ENCODE measurements around the gene SLU7.

Gene SLU7

DNA sequence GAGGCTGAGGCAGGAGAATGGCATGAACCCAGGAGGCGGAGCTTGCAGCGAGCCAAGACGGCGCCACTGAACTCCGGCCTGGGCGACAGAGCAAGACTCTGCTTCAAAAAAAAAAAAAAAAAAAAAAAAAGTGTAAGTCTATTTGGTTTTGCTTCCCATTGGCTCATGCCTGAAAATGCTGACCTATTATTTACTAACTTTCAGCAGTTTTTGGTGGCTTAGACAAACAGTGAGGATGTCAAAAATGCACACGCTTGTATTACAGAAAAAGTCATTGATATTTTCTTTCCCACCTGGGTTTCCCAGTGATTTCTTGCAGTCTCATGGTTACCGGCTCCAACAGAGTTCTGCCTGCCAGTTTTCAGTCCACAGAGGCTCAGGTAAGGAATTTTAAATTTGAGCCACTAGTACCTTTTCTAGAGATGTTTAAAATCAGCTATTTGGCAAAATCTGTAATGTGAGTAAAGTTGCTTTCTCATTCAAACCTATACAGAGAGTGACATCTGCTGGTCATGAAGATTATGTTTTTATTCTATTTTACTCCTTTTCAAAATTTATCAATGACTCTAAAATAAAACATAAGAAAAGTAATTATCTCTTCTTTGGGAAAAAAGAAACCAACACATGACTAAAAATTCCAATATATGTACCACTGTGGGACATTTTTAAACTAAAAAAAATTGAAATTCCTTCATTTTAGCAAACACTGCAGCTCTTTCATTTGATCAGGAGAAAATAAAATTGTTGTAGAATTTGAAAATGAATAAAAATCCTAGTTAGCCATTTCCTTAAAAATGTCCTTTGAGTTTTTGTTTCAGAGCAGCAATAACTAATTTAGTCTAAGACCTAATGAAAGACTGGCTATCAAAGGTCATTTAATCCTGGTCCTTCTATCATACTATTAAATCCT, 27.8 kb downstream of the SLU7 start:
- Histone ChIP-seq H3K9ac (no peak overlapping the region), H2AFZ (ENCODE audit: low read depth) (no peak overlapping the region), H3K36me3 (ENCODE audit: insufficient read depth) (no peaks in the 10 kb centered on the region), H3K27ac (no peak overlapping the region), H3K4me3 (IDR thresholded peaks at IDR 0.05; ENCODE audit: insufficient read depth, low read depth, low read length) (no peak overlapping the region), H4K20me1 (ENCODE audit: insufficient read depth) (no peaks in the 10 kb centered on the region), H3K79me2 (ENCODE audit: insufficient read depth, low read depth) (no peaks in the 10 kb centered on the region), H3K4me2 (no peak overlapping the region), H3K27me3 (ENCODE audit: insufficient read depth, low read depth) (no peaks in the 10 kb centered on the region), H3K4me1 (ENCODE audit: low read depth, poor library complexity, severe bottlenecking) (peaks cover 6% of the 10 kb centered on the region)
- TF ChIP-seq, protein P1, sequence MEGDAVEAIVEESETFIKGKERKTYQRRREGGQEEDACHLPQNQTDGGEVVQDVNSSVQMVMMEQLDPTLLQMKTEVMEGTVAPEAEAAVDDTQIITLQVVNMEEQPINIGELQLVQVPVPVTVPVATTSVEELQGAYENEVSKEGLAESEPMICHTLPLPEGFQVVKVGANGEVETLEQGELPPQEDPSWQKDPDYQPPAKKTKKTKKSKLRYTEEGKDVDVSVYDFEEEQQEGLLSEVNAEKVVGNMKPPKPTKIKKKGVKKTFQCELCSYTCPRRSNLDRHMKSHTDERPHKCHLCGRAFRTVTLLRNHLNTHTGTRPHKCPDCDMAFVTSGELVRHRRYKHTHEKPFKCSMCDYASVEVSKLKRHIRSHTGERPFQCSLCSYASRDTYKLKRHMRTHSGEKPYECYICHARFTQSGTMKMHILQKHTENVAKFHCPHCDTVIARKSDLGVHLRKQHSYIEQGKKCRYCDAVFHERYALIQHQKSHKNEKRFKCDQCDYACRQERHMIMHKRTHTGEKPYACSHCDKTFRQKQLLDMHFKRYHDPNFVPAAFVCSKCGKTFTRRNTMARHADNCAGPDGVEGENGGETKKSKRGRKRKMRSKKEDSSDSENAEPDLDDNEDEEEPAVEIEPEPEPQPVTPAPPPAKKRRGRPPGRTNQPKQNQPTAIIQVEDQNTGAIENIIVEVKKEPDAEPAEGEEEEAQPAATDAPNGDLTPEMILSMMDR (conservative IDR thresholded peaks at IDR 0.05; ENCODE audit: low read depth, low read length) = peak; percentile 58; the same call in 1 of the 2 replicates

- H3K4me3 ChIP-seq (IDR thresholded peaks at IDR 0.05; ENCODE audit: insufficient read depth, low read depth, low read length) = no peak overlapping the region
- peaks cover 6% of the 10 kb centered on the region for H3K4me1 ChIP-seq (ENCODE audit: low read depth, poor library complexity, severe bottlenecking)
- no peaks in the 10 kb centered on the region for H3K36me3 ChIP-seq (ENCODE audit: insufficient read depth)
- no peak overlapping the region for H3K4me2 ChIP-seq
- no peak overlapping the region for H3K27ac ChIP-seq
- H3K9ac ChIP-seq = no peak overlapping the region
- no peaks in the 10 kb centered on the region for H4K20me1 ChIP-seq (ENCODE audit: insufficient read depth)
- H2AFZ ChIP-seq (ENCODE audit: low read depth) = no peak overlapping the region
- TF ChIP-seq, protein P1 (conservative IDR thresholded peaks at IDR 0.05; ENCODE audit: low read depth, low read length) = no peak
- no peaks in the 10 kb centered on the region for H3K79me2 ChIP-seq (ENCODE audit: insufficient read depth, low read depth)
- no peaks in the 10 kb centered on the region for H3K27me3 ChIP-seq (ENCODE audit: insufficient read depth, low read depth)
Measured at GRCh38 chr5:160387445-160387844, 31.4 kb downstream of the SLU7 start.

GRCh38 chr5:160385496-160385895, 33.4 kb downstream of the SLU7 start:
- H3K4me3 ChIP-seq (IDR thresholded peaks at IDR 0.05; ENCODE audit: insufficient read depth, low read depth, low read length) = no peak overlapping the region
- no peak overlapping the region for H3K4me2 ChIP-seq
- H3K4me1 ChIP-seq (ENCODE audit: low read depth, poor library complexity, severe bottlenecking) = no peaks in the 10 kb centered on the region
- H2AFZ ChIP-seq (ENCODE audit: low read depth) = no peak overlapping the region
- no peaks in the 10 kb centered on the region for H3K79me2 ChIP-seq (ENCODE audit: insufficient read depth, low read depth)
- no peak overlapping the region for H3K27ac ChIP-seq
- no peaks in the 10 kb centered on the region for H3K36me3 ChIP-seq (ENCODE audit: insufficient read depth)
- H3K27me3 ChIP-seq (ENCODE audit: insufficient read depth, low read depth) = no peaks in the 10 kb centered on the region
- H4K20me1 ChIP-seq (ENCODE audit: insufficient read depth) = no peaks in the 10 kb centered on the region
- no peak overlapping the region for H3K9ac ChIP-seq
- TF ChIP-seq, protein P1 (conservative IDR thresholded peaks at IDR 0.05; ENCODE audit: low read depth, low read length) = no peak

- TF ChIP-seq, protein P1 (conservative IDR thresholded peaks at IDR 0.05; ENCODE audit: low read depth, low read length) = no peak
- Histone ChIP-seq H3K4me2 (no peak overlapping the region), H3K9ac (no peak overlapping the region), H3K79me2 (ENCODE audit: insufficient read depth, low read depth) (no peaks in the 10 kb centered on the region), H3K27ac (no peak overlapping the region), H3K4me1 (ENCODE audit: low read depth, poor library complexity, severe bottlenecking) (no peaks in the 10 kb centered on the region), H3K36me3 (ENCODE audit: insufficient read depth) (no peaks in the 10 kb centered on the region), H4K20me1 (ENCODE audit: insufficient read depth) (no peaks in the 10 kb centered on the region), H3K4me3 (IDR thresholded peaks at IDR 0.05; ENCODE audit: insufficient read depth, low read depth, low read length) (no peak overlapping the region), H2AFZ (ENCODE audit: low read depth) (no peak overlapping the region), H3K27me3 (ENCODE audit: insufficient read depth, low read depth) (no peaks in the 10 kb centered on the region)
Measured at GRCh38 chr5:160384681-160385080, 34.2 kb downstream of the SLU7 start.

Data from KMS-11 (cell line).